Stimulated activated CD8-positive, alpha-beta memory T cell treated with anti-CD3 and anti-CD28 coated beads, Interleukin-15, amount 100 ng/mL, for 1 hour (primary cell): Measurements from ENCODE around the gene BDKRB1.

Source experiments
- DNase-seq: peaks from one replicate; pipeline ENCODE4 v3.0.0-alpha.2; 2020; ENCODE audit warnings: low read depth

Gene BDKRB1

DNA sequence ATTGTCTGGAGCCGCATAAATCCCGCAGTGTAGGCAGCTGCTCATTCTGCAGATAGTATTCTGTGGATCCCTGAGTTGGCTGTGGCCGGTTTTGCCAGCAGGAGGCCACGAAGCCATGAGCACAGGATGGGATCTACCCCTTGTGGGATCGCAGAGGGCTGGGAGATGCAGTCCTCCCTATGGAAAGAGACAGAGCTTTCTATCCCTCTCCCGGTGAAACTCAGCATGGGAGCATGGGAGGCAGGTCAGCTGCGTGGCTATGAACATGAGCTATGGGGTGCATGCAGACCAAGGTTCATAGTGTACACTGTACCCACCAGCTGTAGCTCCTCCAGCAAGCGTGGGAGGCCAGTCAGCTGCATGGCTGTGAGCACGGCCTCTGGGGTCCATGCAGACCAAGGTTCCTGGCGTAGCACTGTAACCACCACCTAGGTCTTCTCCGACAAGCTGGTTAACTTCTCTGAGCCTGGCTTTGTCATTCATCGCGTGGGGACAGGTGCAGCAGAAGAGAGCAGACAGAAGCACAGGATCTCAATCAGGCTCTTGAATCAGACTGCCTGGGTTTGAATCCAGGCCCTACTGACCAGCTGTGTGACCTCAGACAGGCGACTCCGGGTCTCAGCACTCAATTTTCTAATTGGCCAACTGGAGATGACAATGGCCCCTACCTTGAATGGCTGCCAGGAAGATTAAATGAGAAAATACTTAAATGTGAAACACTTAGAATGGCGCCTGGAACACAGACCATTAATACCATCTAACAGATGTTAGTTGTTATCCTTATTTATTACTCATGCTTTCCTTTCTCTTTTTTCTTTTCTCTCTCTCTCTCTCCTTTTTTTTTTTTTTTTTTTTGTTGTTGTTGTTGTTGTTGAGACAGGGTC is 6.0 kb downstream of the BDKRB1 start:
- no peak for DNase-seq

GRCh38 chr14:96263347-96264199 is 7.6 kb downstream of the BDKRB1 start:
- DNase-seq = no peak

DNA sequence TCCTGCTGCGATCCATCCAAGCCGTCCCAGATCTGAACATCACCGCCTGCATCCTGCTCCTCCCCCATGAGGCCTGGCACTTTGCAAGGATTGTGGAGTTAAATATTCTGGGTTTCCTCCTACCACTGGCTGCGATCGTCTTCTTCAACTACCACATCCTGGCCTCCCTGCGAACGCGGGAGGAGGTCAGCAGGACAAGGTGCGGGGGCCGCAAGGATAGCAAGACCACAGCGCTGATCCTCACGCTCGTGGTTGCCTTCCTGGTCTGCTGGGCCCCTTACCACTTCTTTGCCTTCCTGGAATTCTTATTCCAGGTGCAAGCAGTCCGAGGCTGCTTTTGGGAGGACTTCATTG is 8.2 kb downstream of the BDKRB1 start:
- DNase-seq = no peak

DNA sequence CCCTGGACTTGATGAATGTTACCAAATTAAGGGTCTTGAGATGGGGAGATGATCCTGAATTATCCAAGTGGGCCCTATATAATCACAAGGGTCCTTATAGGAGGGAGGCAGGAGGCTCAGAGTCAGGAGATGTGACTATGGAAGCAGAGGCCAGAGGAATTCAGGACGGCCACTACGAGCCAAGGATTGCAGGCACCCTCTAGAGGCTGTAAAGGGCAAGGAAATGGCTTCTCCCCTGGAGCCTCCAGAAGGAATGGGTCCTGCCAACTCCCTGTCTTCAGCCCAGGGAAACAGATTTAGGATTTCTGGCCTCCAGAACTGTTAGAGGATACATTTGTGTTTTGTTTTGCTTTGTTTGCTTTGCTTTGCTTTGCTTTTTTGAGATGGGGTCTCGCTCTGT is 8.8 kb downstream of the BDKRB1 start:
- DNase-seq = no peak

GRCh38 chr14:96265383-96266095 is 9.5 kb downstream of the BDKRB1 start:
- DNase-seq = no peak

GRCh38 chr14:96267336-96267735 is 11.3 kb downstream of the BDKRB1 start:
- no peak for DNase-seq

DNA sequence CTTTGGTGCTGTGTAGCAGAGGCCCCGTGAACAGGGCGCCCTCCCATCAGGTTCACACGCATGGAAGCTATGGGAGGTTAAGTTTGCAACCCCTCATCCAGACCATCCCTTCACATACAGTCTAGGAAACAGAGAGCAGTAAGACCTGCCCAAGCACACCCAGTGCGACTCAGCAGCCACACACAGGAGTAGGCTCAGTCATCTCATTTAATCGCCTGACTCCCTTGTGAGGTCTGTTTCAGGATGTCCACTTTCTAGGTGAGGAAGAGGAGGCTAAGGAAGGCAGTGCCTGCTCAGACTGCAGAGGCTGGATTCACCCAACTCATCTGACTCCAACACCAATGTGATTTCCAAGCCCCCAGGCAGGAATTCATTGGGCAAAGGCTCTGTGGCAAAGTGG is 11.9 kb downstream of the BDKRB1 start:
- no peak for DNase-seq

- no peak for DNase-seq
Measured at GRCh38 chr14:96268431-96269358, 12.7 kb downstream of the BDKRB1 start.

DNA sequence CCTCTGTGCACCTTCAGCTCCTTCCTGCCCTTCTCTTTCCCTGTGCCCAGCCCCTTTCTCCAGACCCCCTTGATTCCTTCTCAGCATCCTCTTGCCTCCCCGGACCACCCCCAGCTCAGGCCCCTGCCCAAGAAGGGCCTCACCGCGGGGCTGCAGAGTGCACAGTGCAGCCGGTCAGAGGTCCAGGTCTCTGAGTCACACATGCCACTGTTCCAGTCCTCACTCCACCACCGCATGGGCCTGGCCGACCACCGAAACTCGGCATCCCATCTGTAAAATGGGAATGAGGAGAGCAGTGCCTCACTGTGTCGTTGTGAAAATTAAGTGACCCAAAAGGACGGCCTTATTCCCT is 13.3 kb downstream of the BDKRB1 start:
- no peak for DNase-seq

GRCh38 chr14:96270565-96271420 is 14.8 kb downstream of the BDKRB1 start:
- no peak for DNase-seq

GRCh38 chr14:96271421-96271762 is 15.4 kb downstream of the BDKRB1 start:
- DNase-seq = no peak

DNA sequence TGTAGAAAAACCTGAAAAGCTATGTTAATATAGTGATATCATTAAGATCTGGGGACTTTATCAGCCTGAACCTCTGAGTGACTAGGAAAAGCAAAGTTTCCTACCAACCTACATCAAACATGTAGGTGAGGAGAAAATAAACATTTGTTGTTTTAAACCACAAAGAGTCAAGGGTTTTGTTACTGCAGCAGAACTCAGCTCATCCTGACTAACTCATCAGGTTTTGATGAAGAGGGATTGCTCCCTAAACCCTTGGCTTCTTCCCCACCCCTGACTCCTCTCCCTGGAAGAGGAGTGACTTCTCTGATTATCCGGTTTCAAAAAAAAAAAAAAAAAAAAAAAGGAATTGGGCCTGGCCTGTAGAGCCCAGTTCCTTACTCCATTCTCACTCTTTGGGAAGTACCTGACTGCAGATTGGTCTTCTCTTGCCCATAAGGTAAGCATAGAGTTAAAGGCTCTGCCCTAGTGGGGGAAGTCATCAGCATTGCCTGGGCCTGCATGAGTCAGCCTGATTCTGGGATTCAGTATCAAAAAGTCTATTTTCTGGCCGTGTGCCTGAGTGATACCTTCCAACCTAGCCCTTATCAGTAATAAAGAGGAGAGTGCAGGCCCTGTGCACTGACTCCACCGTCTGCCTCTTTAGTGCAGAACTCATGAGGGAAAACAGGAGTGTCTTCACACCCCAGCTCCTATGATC is 16.9 kb downstream of the BDKRB1 start:
- no peak for DNase-seq

GRCh38 chr14:96273629-96274028 is 17.6 kb downstream of the BDKRB1 start:
- DNase-seq = no peak

DNA sequence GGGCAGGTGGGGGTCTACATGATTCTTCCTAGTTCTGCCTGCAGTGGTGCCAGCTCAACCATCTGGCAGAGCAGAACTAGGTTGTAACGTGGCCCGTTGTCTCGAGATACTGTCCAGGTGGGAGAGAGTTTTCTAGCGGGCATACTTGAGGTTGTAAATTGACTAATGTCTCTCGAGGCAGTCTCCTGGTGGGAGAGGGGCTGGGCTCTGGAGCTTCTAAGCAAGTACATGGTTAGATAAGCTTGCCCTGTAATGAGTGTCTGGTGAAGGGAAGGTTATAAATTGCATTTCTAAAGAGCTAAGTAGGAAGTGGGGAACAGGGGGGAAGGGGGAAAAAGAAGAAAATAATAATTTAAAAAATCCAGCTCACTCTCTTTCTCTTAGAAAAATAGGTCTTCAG is 18.1 kb downstream of the BDKRB1 start:
- no peak for DNase-seq

- no peak for DNase-seq
Measured at GRCh38 chr14:96274543-96274942, 18.5 kb downstream of the BDKRB1 start.

- peak; percentile 49 for DNase-seq
Measured at GRCh38 chr14:96275177-96276112, 19.4 kb downstream of the BDKRB1 start.

GRCh38 chr14:96277890-96278289 is 21.9 kb downstream of the BDKRB1 start:
- DNase-seq = no peak

DNA sequence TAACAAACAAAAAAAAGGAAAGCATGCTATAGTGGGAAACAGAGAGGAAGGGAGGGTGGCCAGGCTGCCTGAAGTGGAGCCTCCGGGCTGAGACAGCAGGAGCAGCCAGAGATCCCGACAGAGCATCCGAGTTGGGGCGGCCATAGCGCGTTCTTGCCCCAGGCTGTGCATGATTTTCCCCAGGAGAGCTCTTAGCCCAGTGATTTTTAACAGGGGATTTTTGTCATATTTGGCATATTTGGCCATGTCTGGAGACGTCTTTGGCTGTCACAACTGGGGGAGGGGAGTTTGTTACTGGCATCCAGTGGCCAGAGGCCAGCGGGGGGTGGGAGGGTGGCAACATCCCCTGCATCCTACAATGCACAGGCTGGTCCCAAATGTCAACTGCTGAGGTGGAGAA is 23.6 kb downstream of the BDKRB1 start:
- DNase-seq = no peak

GRCh38 chr14:96280104-96280503 is 24.1 kb downstream of the BDKRB1 start:
- no peak for DNase-seq
